ENCODE data around the gene SLC25A22. TPM values are rescaled to one million over a fixed set of nuclear protein-coding genes. Genes with fewer than 3 reads are reported as not detected.
A peak's percentile ranks its signal among the peaks of the same experiment; 100 is the strongest.

The SLC25A22 gene
- total and polyA plus RNA-seq, 10 of the 15 experiments (the other 5 are each of a cell fraction or from before 2014, with no cell fraction given), result 0.27 to 27.0 (median 8.2) TPM

DNA sequence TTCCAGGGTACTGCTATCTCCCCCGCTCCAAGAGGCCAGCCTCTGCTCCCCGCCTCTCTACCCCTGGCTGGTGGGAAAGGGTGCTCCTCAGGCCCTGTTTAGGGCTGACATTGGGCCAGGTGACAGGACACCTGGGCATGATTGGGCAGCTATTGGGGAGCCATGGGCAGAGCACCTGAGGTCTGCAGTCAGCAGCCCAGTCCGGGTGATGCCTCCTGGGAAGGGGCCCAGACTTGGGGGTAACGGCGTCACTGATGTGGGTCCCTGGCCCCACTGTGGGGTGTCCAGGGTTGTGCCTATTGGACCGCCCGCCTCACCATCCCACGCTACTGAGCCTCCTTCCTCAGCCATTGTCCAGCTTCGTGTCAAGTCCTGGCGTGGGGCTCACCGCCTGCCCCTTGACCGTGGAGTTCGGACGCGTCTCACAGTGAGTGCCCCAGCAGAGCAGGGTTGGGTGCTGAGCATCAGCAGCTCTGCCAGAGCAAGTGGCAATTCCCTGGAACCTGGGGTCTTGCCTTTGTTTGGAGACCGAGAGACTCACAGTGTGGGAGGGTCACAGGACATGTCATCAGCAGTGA lies 18.0 kb downstream of the SLC25A22 start:
- no peak for TF ChIP-seq EGR1 (IDR thresholded peaks at IDR 0.05; ENCODE audit: borderline replicate concordance in 1 of 2, low read depth in 2 of 2, low read length in 2 of 2)
- no peak for TF ChIP-seq ZNF24 (IDR thresholded peaks at IDR 0.05)
- peaks cover 31% of the 10 kb centered on the region for H3K79me2 ChIP-seq (ENCODE audit: control insufficient read depth, insufficient read depth, low read length)
- FAIRE-seq, result no peak
- H3K27ac ChIP-seq (ENCODE audit: control insufficient read depth, insufficient read depth), result no peak overlapping the region
- no peaks in the 10 kb centered on the region for H3K36me3 ChIP-seq (ENCODE audit: control insufficient read depth in 2 of 2, insufficient read depth in 2 of 2, low read length in 1 of 2)
- no peaks in the 10 kb centered on the region for H4K20me1 ChIP-seq (ENCODE audit: control insufficient read depth, insufficient read depth)
- H2AFZ ChIP-seq (ENCODE audit: control insufficient read depth, low read depth, low read length), result no peak overlapping the region
- ATAC-seq, result no peak
- no peaks in the 10 kb centered on the region for H3K27me3 ChIP-seq (replicated peaks in 1 of 2; ENCODE audit: control insufficient read depth in 2 of 2, insufficient read depth in 2 of 2, low read length in 1 of 2)
- 98% methylated on average over 16 of the region's 16 CpGs for WGBS (ENCODE audit: insufficient coverage, insufficient replicate concordance, low lambda C conversion rate, missing lambda C conversion rate)
- peaks cover 12% of the 10 kb centered on the region for H3K4me1 ChIP-seq (ENCODE audit: control insufficient read depth, insufficient read depth, low read length)
- H3K9me3 ChIP-seq (replicated peaks; ENCODE audit: control insufficient read depth, insufficient read depth, low read length), result no peaks in the 10 kb centered on the region
- POLR2A ChIA-PET, result no interaction called here
- no peak overlapping the region for H3K4me2 ChIP-seq (ENCODE audit: control insufficient read depth, insufficient read depth)
- BruUV-seq (replicated peaks), result no TSS peak
- no peak overlapping the region for H3K9ac ChIP-seq (ENCODE audit: control insufficient read depth, insufficient read depth, low read length)
- H3K4me3 ChIP-seq, result no peak overlapping the region
- SMC1A ChIA-PET (ENCODE audit: uncharacterized antibody, unreplicated experiment), result no interaction called here
- CTCF ChIA-PET, result no interaction called here
- intact Hi-C loops (cut with micrococcal nuclease; ENCODE audit: unreplicated experiment) (no loop called here), in situ Hi-C loops (cut with MboI) (no loop called here)
- DNase-seq (ENCODE audit: low read depth, low spot score), result no peak
- RAD21 ChIA-PET (ENCODE audit: unreplicated experiment), result no interaction called here

DNA sequence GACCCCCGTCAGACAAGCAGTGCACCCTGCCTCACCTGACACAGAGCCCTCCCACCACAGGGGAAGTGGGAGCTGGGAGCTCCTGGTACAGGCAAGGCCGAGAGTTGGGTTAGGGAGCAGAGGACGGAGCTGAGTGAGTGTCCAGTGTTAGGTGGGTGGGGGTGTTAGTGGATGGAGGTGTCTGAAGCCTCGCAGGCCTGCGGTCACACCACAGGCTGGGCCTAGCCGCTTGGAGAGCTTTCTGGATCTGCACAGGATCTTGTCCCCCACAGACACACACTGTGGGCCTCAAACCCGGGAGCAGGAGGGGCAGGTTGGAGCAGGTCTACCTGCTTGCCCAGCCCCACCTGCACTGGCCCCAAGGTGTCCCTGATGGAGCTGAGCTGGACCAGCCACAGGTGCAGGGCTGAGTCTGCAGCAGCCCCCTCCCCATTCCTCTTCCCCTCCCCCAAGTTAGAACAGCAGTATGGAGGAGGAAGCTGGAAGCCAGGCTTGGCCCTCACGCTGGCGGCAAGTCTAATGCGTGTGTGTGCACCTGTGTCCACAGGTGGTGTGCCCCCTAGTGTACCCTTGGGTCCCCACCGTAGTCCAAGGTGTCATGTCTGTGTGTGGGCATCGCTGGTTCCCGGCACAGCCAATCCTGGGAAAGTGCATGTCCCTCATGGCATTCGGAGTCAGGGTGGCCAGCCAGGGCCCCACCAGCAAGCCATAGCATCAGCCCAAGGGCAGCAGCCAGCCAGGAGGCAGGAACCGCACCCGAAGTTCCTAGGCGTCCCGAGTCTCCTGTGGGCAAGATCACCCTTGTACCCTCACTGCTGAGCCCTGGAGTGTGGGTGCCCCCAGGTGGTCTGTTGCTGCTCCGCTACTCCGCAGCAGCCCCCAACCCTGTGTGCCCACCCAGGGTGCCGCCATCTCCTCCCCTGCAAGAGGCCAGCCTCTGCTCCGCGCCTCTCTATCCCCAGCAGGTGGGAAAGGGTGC lies 18.8 kb downstream of the SLC25A22 start:
- Histone ChIP-seq H4K20me1 (ENCODE audit: control insufficient read depth, insufficient read depth) (no peaks in the 10 kb centered on the region), H3K4me2 (ENCODE audit: control insufficient read depth, insufficient read depth) (no peak overlapping the region)
- no peak for TF ChIP-seq HDGF (IDR thresholded peaks at IDR 0.05)
- no peak for TF ChIP-seq RBBP5 (conservative IDR thresholded peaks at IDR 0.05)
- no peak for TF ChIP-seq ZNF622 (IDR thresholded peaks at IDR 0.05)
- TF ChIP-seq POLR2AphosphoS2 (IDR thresholded peaks at IDR 0.05; ENCODE audit: low read depth, low read length), result no peak
- TF ChIP-seq, protein P1, sequence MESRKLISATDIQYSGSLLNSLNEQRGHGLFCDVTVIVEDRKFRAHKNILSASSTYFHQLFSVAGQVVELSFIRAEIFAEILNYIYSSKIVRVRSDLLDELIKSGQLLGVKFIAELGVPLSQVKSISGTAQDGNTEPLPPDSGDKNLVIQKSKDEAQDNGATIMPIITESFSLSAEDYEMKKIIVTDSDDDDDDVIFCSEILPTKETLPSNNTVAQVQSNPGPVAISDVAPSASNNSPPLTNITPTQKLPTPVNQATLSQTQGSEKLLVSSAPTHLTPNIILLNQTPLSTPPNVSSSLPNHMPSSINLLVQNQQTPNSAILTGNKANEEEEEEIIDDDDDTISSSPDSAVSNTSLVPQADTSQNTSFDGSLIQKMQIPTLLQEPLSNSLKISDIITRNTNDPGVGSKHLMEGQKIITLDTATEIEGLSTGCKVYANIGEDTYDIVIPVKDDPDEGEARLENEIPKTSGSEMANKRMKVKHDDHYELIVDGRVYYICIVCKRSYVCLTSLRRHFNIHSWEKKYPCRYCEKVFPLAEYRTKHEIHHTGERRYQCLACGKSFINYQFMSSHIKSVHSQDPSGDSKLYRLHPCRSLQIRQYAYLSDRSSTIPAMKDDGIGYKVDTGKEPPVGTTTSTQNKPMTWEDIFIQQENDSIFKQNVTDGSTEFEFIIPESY (IDR thresholded peaks at IDR 0.05), result no peak
- TF ChIP-seq SP1 (IDR thresholded peaks at IDR 0.05; ENCODE audit: low read depth, low read length), result no peak
- no peak for TF ChIP-seq ZSCAN29 (IDR thresholded peaks at IDR 0.05)
- TF ChIP-seq, protein P2, sequence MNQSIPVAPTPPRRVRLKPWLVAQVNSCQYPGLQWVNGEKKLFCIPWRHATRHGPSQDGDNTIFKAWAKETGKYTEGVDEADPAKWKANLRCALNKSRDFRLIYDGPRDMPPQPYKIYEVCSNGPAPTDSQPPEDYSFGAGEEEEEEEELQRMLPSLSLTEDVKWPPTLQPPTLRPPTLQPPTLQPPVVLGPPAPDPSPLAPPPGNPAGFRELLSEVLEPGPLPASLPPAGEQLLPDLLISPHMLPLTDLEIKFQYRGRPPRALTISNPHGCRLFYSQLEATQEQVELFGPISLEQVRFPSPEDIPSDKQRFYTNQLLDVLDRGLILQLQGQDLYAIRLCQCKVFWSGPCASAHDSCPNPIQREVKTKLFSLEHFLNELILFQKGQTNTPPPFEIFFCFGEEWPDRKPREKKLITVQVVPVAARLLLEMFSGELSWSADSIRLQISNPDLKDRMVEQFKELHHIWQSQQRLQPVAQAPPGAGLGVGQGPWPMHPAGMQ (IDR thresholded peaks at IDR 0.05; ENCODE audit: borderline replicate concordance), result no peak
- no peak for TF ChIP-seq BRCA1 (IDR thresholded peaks at IDR 0.05; ENCODE audit: low read depth, low read length)

More for the DNA sequence above, 18.8 kb downstream of the SLC25A22 start:
- in situ Hi-C loops (cut with MboI), result no loop called here
- ATAC-seq (no peak), FAIRE-seq (no peak), DNase-seq (ENCODE audit: low read depth, low spot score) (no peak)
- SMC1A ChIA-PET (ENCODE audit: uncharacterized antibody, unreplicated experiment), result no interaction called here
- BruUV-seq (replicated peaks), result TSS peak; percentile 45
- Histone ChIP-seq H3K79me2 (ENCODE audit: control insufficient read depth, insufficient read depth, low read length) (peaks cover 36% of the 10 kb centered on the region), H3K9me3 (replicated peaks; ENCODE audit: control insufficient read depth, insufficient read depth, low read length) (no peaks in the 10 kb centered on the region), H2AFZ (ENCODE audit: control insufficient read depth, low read depth, low read length) (no peak overlapping the region), H3K27me3 (replicated peaks in 1 of 2; ENCODE audit: control insufficient read depth in 2 of 2, insufficient read depth in 2 of 2, low read length in 1 of 2) (no peaks in the 10 kb centered on the region), H3K27ac (ENCODE audit: control insufficient read depth, insufficient read depth) (no peak overlapping the region), H3K4me1 (ENCODE audit: control insufficient read depth, insufficient read depth, low read length) (peaks cover 13% of the 10 kb centered on the region), H3K36me3 (ENCODE audit: control insufficient read depth in 2 of 2, insufficient read depth in 2 of 2, low read length in 1 of 2) (no peaks in the 10 kb centered on the region; a peak in 1 of 4 replicates), H3K9ac (ENCODE audit: control insufficient read depth, insufficient read depth, low read length) (no peak overlapping the region), H3K4me3 (no peak overlapping the region)
- RAD21 ChIA-PET (ENCODE audit: unreplicated experiment), result no interaction called here
- CTCF ChIA-PET, result no interaction called here
- POLR2A ChIA-PET, result interaction anchor here (0.7 kb wide), 1 partner anchor 46 kb away, joined by 3 read pairs; no protein-coding TSS in a partner anchor
- intact Hi-C loops (cut with micrococcal nuclease; ENCODE audit: unreplicated experiment), result no loop called here
- WGBS (ENCODE audit: insufficient coverage, insufficient replicate concordance, low lambda C conversion rate, missing lambda C conversion rate), result 92% methylated on average over 23 of the region's 23 CpGs
